NCI-H345 treated with DMSO at 0.1 percent for 48 hours (cell line): ENCODE measurements around the gene ADAMTSL1.

Source experiments
- DNase-seq: peaks from one replicate; lab custom pipeline; 2025; ENCODE audit not compliant: unreplicated experiment; lab: John Stamatoyannopoulos, UW

Gene ADAMTSL1

DNA sequence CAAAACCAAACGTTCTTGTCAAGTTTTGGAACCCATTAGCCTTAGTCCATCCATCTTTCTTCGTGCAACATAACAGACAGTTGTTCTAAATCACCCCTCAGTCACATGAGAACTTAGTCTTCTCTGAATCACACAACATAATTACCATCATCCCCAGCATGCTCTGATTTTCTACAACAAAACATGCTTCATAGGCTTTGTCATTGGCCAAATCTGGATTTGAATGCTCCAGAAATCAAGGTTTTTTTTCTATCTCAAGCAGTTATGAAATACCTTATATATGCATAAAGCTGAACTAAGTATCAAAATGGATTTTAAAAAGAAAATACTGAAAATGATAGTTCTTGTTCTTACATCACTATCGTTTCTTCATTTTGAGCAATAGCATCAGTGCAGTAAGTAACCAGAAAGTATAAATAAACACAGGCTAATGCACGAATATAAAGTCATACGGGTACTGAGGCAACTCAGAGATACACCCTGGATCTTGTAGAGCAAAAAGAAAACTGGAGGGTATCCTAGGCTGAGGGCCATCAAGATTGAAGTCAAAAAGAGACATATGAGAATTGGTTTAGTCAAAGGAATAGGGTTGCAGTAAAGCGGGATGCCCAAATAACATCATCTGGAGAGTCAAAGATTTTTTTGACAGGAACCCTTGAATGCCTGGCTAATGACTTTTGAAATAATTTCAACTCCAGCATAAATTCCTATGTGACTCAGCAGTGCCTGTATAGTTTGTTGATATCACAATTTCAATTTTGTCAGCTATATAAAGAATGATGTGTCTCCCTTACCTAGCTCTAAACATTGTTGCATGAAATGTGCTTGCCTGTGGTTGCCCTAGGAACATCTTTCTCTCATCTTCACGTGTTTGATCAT is 164.7 kb downstream of the ADAMTSL1 start:
- no peak for DNase-seq

DNA sequence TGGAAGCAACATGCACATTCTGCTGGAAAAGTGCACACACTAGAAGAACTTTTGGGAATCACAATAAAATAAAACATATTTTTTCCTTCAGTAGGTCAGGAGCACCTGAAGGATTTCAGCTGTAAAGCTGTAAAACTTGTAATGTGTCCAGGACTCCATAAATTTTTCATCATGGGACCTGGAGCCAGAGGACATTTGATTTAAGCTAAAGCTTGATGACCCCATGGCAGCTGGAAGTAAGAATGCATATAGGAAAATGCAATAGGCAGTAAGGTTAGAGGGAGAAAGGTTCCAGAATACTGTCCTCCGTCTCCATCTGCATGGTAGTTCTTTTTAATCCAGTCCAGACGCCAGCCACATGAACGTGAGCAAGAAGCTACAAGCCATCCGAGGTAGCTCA is 166.0 kb downstream of the ADAMTSL1 start:
- no peak for DNase-seq

DNA sequence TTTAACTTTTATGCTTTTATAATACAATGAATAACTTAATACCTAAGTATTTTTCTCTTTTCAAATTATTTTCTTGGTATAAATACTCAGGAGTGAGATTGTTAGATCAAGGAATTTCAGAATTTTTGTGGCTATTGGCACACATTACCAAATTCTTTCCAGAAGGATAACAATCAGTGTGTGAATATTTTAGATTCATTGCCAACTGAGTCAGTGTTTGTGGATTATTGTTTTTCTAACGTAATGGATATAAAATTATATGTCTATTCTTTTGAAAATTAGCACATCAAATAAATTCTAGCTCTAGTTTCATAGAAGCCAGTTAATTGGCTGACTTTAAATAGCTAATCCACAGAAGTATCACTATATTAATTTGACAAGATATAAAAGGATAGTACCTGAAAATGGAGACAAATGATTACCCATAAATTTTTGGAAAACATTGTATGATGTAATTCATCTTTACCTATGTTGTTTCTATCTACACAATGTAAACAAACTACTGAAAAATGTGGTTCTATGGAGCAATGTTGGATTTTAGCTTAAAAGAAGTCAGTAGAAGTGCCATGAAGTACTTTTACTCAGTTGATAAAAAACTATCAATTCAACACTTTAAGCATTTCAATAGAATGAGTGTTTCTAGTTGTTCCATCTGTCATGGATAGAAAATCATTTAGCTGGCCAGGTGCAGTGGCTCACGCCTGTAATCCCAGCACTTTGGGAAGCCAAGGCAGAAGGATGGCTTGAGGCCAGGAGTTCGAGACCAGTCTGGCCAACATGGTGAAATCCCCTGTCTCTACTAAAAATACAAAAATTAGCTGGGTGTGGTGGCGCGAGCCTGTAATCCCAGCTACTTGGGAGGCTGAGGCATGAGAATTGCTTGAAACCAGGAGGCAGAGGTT is 185.1 kb downstream of the ADAMTSL1 start:
- no peak for DNase-seq

DNA sequence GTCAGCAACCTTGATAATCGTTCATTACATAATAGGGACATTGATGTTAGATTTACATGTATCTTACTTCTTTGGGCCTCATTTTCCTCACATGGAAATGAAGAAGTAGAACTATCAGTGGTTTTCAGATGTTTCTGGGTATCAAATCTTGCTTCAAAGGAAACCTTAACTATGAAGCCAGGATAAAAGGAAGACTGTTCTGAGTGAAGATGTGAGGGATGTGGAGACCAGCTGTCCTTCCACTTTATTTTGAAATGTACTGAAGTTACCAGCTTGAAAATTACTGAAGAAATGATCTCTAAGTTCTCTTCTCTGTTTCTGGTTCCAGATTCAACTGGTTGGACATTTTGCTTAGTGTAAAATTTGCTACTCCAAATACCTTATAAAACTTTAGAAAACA is 186.0 kb downstream of the ADAMTSL1 start:
- DNase-seq = no peak

DNA sequence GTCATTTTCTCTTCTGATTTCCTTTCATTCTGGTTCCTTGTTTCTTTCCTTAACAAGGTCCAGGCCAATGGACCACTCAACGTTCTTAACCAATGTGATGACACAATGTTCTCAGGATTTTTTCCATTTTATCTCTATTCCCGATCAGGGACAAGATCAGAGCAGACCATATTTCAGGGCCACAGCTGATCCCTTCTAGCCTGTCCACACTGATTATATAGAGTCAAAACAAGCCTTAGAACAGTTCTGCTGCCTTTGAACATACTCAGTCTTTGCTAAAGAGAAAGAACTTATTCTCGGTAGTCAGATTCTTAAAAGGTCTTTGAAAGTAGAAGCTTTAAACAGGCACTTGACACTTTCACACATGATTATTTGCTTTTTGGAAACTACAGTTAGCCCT is 188.4 kb downstream of the ADAMTSL1 start:
- no peak for DNase-seq

DNA sequence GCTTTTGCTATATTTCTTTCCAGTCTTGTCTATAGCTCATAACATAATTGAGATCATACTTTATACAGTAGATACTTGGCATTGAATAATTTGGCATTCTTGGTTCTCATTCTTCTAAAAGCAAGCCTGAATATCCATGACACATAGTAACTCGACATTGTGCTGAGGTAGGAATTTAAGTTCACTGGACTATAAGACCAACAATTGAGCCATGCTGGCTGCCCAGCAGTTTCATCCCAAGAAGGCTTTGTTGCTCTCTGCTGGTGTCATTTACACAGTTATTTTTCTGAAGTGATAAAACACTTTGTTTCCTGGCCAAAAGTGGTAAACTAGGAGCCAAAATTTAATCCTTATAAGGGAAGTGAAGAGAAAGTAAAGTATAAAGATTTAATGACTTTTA is 192.0 kb downstream of the ADAMTSL1 start:
- no peak for DNase-seq

DNA sequence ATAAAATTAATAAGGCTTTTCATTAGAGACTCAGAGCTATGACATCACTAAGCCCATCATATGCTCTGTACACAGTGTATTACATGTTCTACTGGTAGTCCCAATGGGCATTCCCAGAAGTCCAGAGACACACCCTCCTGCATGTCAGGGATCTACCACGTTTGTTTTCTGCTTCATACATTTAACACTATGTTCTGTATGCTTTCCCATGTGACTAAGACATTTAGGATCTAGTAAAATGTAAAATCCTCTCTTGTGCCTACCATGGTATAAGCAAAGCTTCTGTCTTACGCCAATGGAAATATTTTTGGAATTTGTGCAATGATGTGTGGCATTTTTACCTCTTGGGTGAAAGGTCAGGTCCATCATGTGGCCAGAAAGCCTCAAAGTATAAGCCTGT is 192.4 kb downstream of the ADAMTSL1 start:
- DNase-seq = no peak

DNA sequence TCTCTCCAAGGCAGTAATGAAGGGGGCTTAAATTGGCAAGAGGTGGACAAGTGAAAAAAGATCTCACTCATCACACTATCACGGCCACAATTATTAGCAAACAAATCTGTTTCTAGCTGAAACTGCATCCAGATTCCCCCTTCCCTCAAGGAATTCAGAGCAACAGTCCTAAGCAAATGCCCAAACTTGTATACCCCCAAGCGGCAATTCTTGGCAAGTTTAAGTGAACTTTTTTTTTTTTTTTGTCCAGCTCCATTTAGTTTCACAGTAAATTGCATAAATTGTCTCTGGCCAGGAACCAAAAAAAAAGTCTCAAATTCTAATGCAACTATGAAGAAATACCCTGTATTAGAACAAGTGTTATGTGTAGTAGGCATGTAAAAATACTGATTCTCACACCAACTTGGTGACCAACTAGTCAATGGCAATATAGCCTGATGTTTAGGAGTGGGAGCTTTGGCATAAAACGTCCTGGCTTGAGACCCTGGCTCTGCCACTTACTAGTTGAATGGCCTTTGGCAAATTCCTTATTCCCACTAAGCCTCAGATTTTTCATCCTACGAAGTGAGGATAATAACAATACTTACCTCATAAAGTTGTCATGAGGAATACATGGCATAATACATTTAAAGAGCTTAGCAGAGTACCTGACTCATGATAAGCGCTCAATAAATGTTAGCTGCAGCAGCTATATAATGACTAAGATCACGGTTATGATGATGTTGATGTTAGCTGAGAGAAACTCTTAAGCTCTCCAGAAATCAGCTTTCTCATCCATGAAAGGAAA is 193.2 kb downstream of the ADAMTSL1 start:
- DNase-seq = no peak

DNA sequence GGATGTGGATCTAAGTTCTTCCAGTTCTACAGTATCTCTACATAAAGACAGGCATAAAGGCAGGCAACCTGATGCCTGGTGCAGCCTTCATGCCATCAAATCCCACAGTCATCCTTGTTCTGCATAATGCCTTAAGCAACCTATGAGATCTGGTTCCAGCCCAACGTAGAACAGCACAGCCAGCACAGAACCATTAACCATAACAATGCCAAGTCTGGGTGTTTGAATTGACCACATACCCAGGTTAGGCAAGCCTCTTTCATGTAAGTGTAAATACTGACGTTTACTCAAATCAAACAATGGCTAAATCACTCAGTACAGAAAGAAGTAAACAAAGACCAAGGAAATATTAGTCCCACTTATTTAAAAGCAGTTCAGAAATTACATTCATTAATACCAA is 195.0 kb downstream of the ADAMTSL1 start:
- no peak for DNase-seq

DNA sequence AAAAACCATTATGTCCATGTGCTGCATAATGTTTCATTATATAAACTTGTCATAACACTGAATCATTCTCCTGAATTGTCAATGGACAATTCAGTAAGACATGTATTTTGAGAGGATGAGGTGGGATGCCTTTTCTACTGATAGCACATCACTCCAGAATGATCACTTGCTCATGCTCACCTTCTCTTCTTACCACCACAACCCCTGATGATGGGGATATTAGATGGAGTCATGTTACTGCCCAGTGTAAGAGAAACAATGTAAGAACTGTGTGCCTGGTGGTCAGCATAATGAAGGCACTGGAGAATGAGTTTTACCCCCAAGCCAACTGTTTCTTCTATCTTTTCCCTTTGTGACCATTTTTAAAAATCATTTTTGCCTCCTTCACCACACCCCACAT is 198.8 kb downstream of the ADAMTSL1 start:
- no peak for DNase-seq

DNA sequence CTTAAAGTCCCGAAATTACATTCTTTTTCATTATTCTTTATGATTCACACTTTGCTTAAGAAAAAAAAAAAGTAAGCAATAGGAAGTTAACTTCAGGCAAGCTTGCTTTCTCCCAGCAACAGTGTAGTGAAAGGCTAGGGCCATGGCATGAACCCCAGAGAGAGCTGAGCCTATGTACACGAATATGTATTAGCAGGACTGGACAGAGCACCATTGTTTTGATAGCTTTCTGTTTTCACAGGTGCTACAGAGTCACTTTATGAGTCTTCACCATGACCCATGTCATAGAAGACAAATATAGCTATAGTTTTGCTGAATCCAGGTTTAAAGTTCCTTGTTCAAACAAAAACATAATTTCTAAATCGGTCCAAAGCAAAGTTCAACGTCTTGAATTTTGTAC is 199.2 kb downstream of the ADAMTSL1 start:
- DNase-seq = no peak

DNA sequence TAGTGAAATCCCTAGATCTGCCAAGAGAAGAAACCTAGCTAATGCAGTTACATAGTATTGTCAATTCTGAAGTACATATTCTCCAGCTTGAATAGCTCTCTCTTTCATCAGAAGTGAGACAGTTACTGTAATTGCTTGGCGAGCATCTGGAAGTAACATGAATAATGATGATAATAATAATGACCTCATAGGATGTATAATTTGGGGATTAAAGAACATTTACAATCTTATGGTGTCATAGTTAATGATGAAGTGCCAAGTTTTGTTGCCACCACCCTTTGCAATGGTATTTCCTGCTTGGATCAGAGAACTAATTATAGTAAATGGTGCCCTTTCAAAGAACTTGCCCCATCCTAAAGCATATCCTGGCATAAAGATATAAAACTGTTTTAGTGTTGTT is 201.4 kb downstream of the ADAMTSL1 start:
- no peak for DNase-seq

DNA sequence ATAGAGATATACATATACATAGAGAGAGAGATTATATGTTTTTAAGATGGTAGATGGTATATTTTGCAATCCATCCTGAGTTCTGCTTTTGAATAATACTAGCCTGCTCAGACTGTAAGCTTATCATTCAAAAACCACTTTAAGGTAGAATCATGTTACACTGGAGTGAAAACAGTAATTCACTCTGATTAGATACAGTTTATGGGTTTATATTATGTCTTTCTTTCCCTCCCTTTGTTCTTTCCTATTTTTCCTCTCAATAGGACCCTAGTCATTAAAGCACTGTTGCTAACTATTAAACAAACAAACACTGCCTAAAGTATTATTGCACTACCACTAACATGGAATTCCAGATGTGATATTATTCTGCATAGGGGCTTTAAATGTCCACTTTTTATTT is 202.0 kb downstream of the ADAMTSL1 start:
- DNase-seq = no peak

DNA sequence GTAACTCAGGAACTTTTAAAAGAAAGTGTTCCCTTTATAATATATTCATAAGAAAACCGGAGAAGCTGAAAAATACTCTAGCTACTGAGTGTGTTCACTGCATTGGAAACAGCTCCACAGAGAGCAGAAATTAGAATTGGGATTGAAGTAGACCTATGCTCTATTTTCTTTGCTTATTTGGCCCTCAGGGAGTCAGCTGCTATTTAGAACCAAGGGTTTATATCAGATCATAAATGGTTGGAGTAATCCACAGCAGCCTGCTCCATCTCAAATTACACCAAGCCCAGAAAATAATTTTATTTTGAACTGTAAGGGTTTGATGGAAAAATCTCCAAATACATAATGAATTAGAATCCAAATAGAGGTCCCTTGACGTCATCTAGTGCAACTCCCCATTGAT is 202.6 kb downstream of the ADAMTSL1 start:
- DNase-seq = no peak

DNA sequence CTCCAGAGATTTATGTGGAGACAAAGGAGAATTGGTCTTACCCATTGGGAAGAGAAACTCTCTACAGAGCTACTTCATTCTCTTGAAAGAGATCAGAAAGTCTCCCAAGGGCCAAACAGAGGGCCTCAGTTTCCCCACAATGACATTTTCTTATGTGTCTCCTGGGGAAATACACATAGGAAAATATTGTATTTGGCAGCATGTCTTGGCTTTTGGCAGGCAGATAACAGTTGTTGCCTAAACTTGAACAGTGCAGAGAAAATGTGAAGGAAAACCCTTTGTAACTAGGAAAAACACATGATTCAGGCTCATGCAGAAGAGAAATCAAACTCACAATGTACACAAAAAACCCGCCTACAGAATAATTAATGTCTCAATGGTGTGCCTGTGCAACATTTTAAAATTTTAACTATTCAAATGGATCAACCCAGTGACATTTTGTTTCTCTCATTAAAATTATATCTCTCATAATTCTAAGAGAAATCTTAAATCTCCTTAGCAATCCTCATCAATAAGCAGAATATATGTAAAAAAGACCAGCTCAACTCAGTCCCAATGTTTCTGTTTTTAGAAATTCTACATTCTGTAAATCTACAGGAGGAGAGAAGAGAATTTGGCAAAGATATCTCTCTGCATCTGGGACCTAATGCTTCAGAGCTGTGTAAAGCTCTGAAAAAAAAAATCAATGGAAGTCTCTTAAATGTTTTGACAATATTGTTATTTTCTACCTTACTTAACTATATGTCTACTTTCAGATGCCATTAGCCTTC is 205.1 kb downstream of the ADAMTSL1 start:
- DNase-seq = no peak

DNA sequence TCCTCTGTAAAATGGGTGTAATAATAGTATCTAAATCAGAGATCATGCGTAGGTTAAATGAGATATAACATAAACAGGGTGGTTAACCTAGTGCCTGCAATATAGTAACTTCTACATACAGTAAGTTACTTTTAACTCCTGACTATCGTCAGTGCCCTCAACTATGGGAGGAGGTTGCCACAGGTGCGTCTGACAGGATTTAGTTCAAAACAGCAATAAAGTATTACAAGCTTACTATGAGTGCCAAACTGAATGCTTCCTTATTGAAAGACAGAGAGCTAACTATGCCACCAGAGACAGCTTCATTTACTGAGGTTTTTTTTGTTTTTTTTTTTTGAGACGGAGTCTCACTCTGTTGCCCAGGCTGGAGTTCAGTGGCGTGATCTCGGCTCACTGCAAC is 209.0 kb downstream of the ADAMTSL1 start:
- DNase-seq = no peak

DNA sequence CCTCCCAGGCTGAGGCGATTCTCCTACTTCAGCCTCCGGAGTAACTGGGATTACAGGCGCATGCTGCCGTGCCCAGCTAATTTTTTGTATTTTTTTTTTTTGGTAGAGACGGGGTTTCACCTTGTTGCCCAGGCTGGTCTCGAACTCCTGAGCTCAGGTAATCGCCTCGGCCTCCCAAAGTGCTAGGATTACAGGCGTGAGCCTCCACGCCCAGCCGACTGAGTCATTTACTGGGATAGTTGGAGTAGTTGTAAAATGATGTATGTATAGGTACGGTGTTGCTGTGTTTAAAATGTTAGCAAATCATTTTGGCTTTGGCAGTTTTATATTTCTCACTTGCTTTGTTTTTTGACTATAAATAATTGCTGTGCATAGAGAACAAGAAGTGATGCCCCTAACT is 209.4 kb downstream of the ADAMTSL1 start:
- DNase-seq = no peak

DNA sequence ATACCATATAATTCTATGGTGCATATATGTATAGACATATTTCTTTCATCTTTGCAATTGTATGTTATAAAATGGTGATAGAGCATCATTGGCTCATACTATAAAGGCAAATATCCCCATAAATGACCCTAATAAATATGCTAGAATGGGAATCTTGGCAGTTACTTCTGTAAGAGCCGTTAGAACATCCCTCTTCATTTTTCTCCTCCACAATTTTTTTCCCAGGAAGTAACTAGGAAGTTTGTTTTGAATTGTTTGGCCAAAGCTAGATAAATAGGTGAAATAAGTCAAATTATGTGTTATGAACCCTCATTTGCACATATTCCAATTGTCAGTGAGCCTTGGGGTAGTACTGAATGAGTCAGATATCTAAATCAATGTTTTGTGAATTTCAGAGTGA is 209.9 kb downstream of the ADAMTSL1 start:
- no peak for DNase-seq

DNA sequence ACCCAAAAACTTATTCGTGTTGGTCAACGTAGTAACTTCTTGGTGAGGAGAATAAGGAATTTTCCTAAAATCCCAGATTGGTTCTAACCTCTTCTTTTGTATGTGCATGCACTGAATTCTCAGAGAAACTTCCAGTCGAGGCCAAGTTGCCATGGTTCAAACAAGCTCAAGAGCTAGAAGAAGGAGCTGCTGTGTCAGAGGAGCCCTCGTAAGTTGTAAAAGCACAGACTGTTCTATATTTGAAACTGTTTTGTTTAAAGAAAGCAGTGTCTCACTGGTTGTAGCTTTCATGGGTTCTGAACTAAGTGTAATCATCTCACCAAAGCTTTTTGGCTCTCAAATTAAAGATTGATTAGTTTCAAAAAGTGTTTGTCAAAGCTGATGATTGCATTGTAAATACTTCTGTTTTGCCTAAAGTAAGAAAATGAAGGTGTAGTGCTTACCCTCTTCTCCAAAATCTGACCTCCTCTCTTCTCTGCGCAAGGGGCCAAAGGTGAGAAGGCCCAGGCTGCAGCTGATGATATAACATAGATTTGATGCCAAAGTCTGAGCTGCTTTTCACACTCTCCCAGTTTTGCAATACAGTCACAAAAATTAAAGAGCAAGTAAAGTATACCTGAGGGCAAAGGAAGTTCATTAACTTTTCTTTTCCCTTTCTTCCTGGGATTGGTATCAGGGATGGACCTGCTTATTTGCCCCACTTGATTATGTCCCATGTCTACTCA is 210.8 kb downstream of the ADAMTSL1 start:
- DNase-seq = no peak
